HG03457 (cell line): Measurements from ENCODE around the gene DPF3.

Experiments
- ATAC-seq: cut with Tn5 transposase; IDR thresholded peaks from one replicate; pipeline ENCODE4 v1.9.1; 2021; ENCODE audit warnings: moderate number of reproducible peaks; ENCODE audit not compliant: unreplicated experiment

The DPF3 gene

GRCh38 chr14:72845196-72845595, 48.7 kb downstream of the DPF3 start:
- ATAC-seq, result no peak

- ATAC-seq, result no peak
Measured at GRCh38 chr14:72844524-72844923, 49.4 kb downstream of the DPF3 start.

- ATAC-seq, result no peak
Measured at GRCh38 chr14:72839753-72840607, 53.9 kb downstream of the DPF3 start.

- no peak for ATAC-seq
Measured at GRCh38 chr14:72839351-72839750, 54.5 kb downstream of the DPF3 start.

GRCh38 chr14:72836085-72836484, 57.8 kb downstream of the DPF3 start:
- ATAC-seq, result no peak

- ATAC-seq, result no peak
Measured at GRCh38 chr14:72833174-72833573, 60.7 kb downstream of the DPF3 start.

- no peak for ATAC-seq
Measured at GRCh38 chr14:72830786-72831594, 62.9 kb downstream of the DPF3 start.

GRCh38 chr14:72830356-72830755, 63.5 kb downstream of the DPF3 start:
- no peak for ATAC-seq

GRCh38 chr14:72828604-72829003, 65.3 kb downstream of the DPF3 start:
- no peak for ATAC-seq

- no peak for ATAC-seq
Measured at GRCh38 chr14:72826039-72826438, 67.9 kb downstream of the DPF3 start.

GRCh38 chr14:72825486-72825885, 68.4 kb downstream of the DPF3 start:
- ATAC-seq, result no peak

GRCh38 chr14:72824051-72824450, 69.8 kb downstream of the DPF3 start:
- ATAC-seq, result no peak

GRCh38 chr14:72822946-72823611, 70.8 kb downstream of the DPF3 start:
- no peak for ATAC-seq

GRCh38 chr14:72818998-72819397, 74.9 kb downstream of the DPF3 start:
- ATAC-seq, result no peak

GRCh38 chr14:72816287-72816686, 77.6 kb downstream of the DPF3 start:
- ATAC-seq, result no peak

GRCh38 chr14:72815430-72815829, 78.5 kb downstream of the DPF3 start:
- ATAC-seq, result no peak

GRCh38 chr14:72812292-72812851, 81.5 kb downstream of the DPF3 start:
- ATAC-seq, result no peak

- ATAC-seq, result no peak
Measured at GRCh38 chr14:72810201-72810600, 83.7 kb downstream of the DPF3 start.

GRCh38 chr14:72809063-72809462, 84.8 kb downstream of the DPF3 start:
- ATAC-seq, result no peak

GRCh38 chr14:72808564-72808963, 85.3 kb downstream of the DPF3 start:
- no peak for ATAC-seq

- ATAC-seq, result no peak
Measured at GRCh38 chr14:72802588-72802946, 91.3 kb downstream of the DPF3 start.
